COLO668 (cell line): ENCODE measurements around the gene MED15.
A peak's percentile ranks its signal among the peaks of the same experiment; 100 is the strongest.
"Not testable (repeated sequence)": the region's sequence is repeated elsewhere in the genome, so short reads cannot be mapped to it uniquely, and the experiment has no call there.

Experiments used
- DNase-seq: peaks from one replicate; lab custom pipeline; 2025; ENCODE audit not compliant: unreplicated experiment; lab: John Stamatoyannopoulos, UW

MED15 gene

GRCh38 chr22:20531154-20531403, 23.7 kb downstream of the MED15 start:
- DNase-seq: no peak

GRCh38 chr22:20531404-20532201, 24.2 kb downstream of the MED15 start:
- DNase-seq: peak; percentile 76

- DNase-seq: no peak
These were observed 25.0 kb downstream of the MED15 start for GRCh38 chr22:20532256-20532993.

- no peak for DNase-seq
These were observed 25.9 kb downstream of the MED15 start for GRCh38 chr22:20533095-20533878.

- DNase-seq: no peak
These were observed 26.5 kb downstream of the MED15 start for GRCh38 chr22:20533879-20534265.

GRCh38 chr22:20536590-20537324, 29.3 kb downstream of the MED15 start:
- peak; percentile 75 for DNase-seq

GRCh38 chr22:20537325-20537756, 29.9 kb downstream of the MED15 start:
- no peak for DNase-seq

GRCh38 chr22:20537983-20538382, 30.6 kb downstream of the MED15 start:
- no peak for DNase-seq

- not testable (repeated sequence) for DNase-seq
These were observed 31.5 kb downstream of the MED15 start for GRCh38 chr22:20538875-20539274.

- no peak for DNase-seq
These were observed 34.6 kb downstream of the MED15 start for GRCh38 chr22:20542055-20542454.

- no peak for DNase-seq
These were observed 35.3 kb downstream of the MED15 start for GRCh38 chr22:20542736-20543135.

GRCh38 chr22:20545318-20545634, 37.9 kb downstream of the MED15 start:
- DNase-seq: not testable (repeated sequence)

- DNase-seq: no peak
These were observed 38.5 kb downstream of the MED15 start for GRCh38 chr22:20545681-20546521.

- DNase-seq: no peak
These were observed 39.1 kb downstream of the MED15 start for GRCh38 chr22:20546541-20546950.

GRCh38 chr22:20547029-20547428, 39.6 kb downstream of the MED15 start:
- DNase-seq: no peak

- no peak for DNase-seq
These were observed 41.4 kb downstream of the MED15 start for GRCh38 chr22:20548806-20549205.

- no peak for DNase-seq
These were observed 41.9 kb downstream of the MED15 start for GRCh38 chr22:20549232-20549841.

GRCh38 chr22:20550057-20550817, 42.8 kb downstream of the MED15 start:
- no peak for DNase-seq
